A673 (cell line): Measurements from ENCODE around the gene TAS1R2. TPM values are rescaled to one million over a fixed set of nuclear protein-coding genes. Genes with fewer than 3 reads are reported as not detected.

ENCODE experiments used
- BruUV-seq: library from RNA; stranded (reverse); fragments of 400-500 nt; replicated peaks from 2 replicates; lab custom pipeline; 2021; lab: Mats Ljungman, UMichigan
- CTCF ChIA-PET: fragments of 300-600 bp; sonication (Branson Sonifier 250); formaldehyde crosslinking; loops from one replicate; lab custom pipeline; 2022; ENCODE audit warnings: antibody characterized with exemption; lab: Charles Lee
- POLR2A ChIA-PET: fragments of 300-600 bp; sonication (Branson Sonifier 250); formaldehyde crosslinking; loops from one replicate; lab custom pipeline; 2022; ENCODE audit warnings: antibody characterized with exemption; ENCODE audit not compliant: low non-redundant PET; lab: Charles Lee
- DNase-seq: peaks from one replicate; pipeline ENCODE4 v3.0.0-alpha.2; 2015; ENCODE audit warnings: low spot score
- H3K27ac ChIP-seq: fragments of 200-600 bp; sonication (generic); 2 replicates; pipeline ENCODE4 v1.5.1; 2016; ENCODE audit warnings: mixed run types, low read depth, mild to moderate bottlenecking, mixed read lengths, antibody characterized with exemption, low read length; ENCODE audit not compliant: poor library complexity, severe bottlenecking
- H3K27me3 ChIP-seq: fragments of 200-600 bp; sonication (generic); replicated peaks from 2 replicates; pipeline ENCODE4 v1.6.1; 2017; ENCODE audit warnings: mixed run types, low read depth, mild to moderate bottlenecking, mixed read lengths, antibody characterized with exemption, low read length; ENCODE audit not compliant: insufficient read depth, poor library complexity
- H3K36me3 ChIP-seq: fragments of 200-600 bp; sonication (generic); 2 replicates; pipeline ENCODE4 v1.6.1; 2016; ENCODE audit warnings: mixed run types, mild to moderate bottlenecking, mixed read lengths, antibody characterized with exemption, low read length; ENCODE audit not compliant: insufficient read depth, poor library complexity, severe bottlenecking
- H3K4me1 ChIP-seq: fragments of 200-600 bp; sonication (generic); 2 replicates; pipeline ENCODE4 v1.6.1; 2017; ENCODE audit warnings: mixed run types, mild to moderate bottlenecking, mixed read lengths, antibody characterized with exemption, low read length; ENCODE audit not compliant: insufficient read depth, poor library complexity, severe bottlenecking
- H3K4me3 ChIP-seq: fragments of 200-600 bp; sonication (generic); 2 replicates; pipeline ENCODE4 v1.5.1; 2016; ENCODE audit warnings: low read depth, mixed run types, mild to moderate bottlenecking, mixed read lengths, low read length; ENCODE audit not compliant: poor library complexity, severe bottlenecking
- H3K9me3 ChIP-seq: fragments of 200-600 bp; sonication (generic); 2 replicates; pipeline ENCODE4 v1.6.1; 2016; ENCODE audit warnings: mixed run types, low read depth, mild to moderate bottlenecking, mixed read lengths, antibody characterized with exemption, low read length; ENCODE audit not compliant: poor library complexity, severe bottlenecking
- CTCF ChIP-seq: fragments of 300-800, 200-600 bp; sonication (generic); conservative IDR thresholded peaks from 2 replicates; pipeline ENCODE4 v1.5.1; 2017; ENCODE audit warnings: low read depth, mild to moderate bottlenecking, antibody characterized with exemption, low read length, moderate library complexity, mixed read lengths
- EZH2 ChIP-seq: fragments of 200-600 bp; sonication (generic); IDR thresholded peaks from 2 replicates; pipeline ENCODE4 v1.6.1; 2017; ENCODE audit warnings: borderline replicate concordance, low read depth, mild to moderate bottlenecking, mixed read lengths, antibody characterized with exemption, low read length; ENCODE audit not compliant: poor library complexity, severe bottlenecking
- intact Hi-C: fragments of 100-400 bp; cut with micrococcal nuclease; formaldehyde crosslinking; loops from one replicate; pipeline ENCODE4 v1.10.0; 2022; ENCODE audit not compliant: unreplicated experiment
- total RNA-seq: library from RNA; stranded (reverse); gene quantifications from 2 replicates; pipeline ENCODE4 v1.2.3, GENCODE V29; 2021

The TAS1R2 gene
- total RNA-seq, 1 experiment from 2014 or later, result not detected

GRCh38 chr1:18855573-18855972 is 3.9 kb downstream of the TAS1R2 start:
- DNase-seq, result no peak
- POLR2A ChIA-PET, result no interaction called here
- Histone ChIP-seq H3K36me3 (no peaks in the 10 kb centered on the region), H3K27me3 (no peaks in the 10 kb centered on the region), H3K27ac (no peak overlapping the region), H3K4me1 (no peaks in the 10 kb centered on the region), H3K4me3 (no peak overlapping the region), H3K9me3 (no peaks in the 10 kb centered on the region)
- CTCF ChIA-PET, result no interaction called here
- intact Hi-C loops, result no loop called here
- no TSS peak for BruUV-seq
- TF ChIP-seq EZH2 (no peak), CTCF (no peak)

DNA sequence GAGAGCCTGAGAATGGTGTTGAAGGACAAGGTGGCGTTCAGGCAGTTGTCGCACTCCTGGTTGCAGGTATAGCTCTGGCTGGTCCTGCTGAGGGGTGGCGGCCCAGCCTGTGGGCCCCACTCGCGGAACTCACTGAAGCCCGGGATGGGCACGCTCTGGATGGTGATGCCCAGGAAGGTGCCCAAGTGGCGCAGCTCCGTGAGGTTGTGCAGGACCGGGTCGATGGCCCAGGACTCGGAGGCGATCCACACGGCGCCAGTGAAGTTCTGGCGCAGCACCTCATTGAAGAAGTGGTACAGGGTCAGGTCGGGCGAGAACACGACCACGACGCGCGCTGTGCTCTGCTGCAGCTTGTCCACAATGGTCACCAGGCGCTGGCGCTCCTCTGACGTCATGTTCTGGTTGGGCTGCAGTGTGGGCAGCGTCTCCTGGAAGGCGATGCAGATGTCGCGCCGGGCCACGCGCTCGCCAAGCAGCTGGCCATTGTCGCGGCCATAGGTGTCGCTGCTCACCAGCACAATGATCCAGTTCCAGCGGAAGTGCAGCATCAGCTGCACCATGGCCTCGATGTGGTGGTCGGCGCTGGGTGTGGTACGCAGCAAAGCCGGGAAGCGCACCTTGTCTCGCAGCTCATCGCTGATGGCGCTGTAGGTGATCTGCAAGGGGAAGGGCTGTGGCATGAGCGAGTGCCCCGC is 5.0 kb downstream of the TAS1R2 start:
- POLR2A ChIA-PET, result no interaction called here
- TF ChIP-seq CTCF (no peak), EZH2 (no peak)
- H3K9me3 ChIP-seq, result no peaks in the 10 kb centered on the region
- CTCF ChIA-PET, result interaction anchor here (0.6 kb wide), 1 partner anchor 607 kb away, joined by 4 read pairs; no protein-coding TSS in a partner anchor
- H3K27ac ChIP-seq, result no peak overlapping the region
- H3K4me1 ChIP-seq, result peaks cover 2% of the 10 kb centered on the region
- H3K27me3 ChIP-seq, result no peaks in the 10 kb centered on the region
- no peaks in the 10 kb centered on the region for H3K36me3 ChIP-seq
- no peak overlapping the region for H3K4me3 ChIP-seq
- DNase-seq, result no peak
- BruUV-seq, result no TSS peak
- intact Hi-C loops, result no loop called here

DNA sequence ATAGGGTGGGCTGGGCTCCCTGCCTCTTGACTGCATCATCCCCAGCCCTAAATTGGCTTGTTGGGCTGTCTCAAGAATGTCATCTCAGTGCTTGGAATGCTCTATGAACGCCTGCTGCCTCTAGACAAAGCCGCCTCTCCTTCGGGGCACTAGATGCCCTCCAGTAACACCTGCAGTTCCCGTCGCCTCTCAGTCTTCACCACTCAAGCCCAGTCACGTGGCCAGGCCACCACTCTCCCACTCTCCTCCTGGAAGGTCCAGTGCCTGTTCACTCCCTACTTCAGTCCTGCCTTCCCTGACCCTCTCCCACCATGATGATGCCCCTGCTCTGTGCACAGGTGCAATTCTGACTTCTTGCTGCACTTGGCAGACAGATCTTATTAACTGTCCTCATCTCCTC is 7.0 kb downstream of the TAS1R2 start:
- no peak overlapping the region for H3K27ac ChIP-seq
- no peak for DNase-seq
- H3K4me1 ChIP-seq, result peaks cover 10% of the 10 kb centered on the region
- H3K4me3 ChIP-seq, result no peak overlapping the region
- CTCF ChIA-PET, result no interaction called here
- H3K9me3 ChIP-seq, result no peaks in the 10 kb centered on the region
- intact Hi-C loops, result no loop called here
- POLR2A ChIA-PET, result no interaction called here
- no TSS peak for BruUV-seq
- no peaks in the 10 kb centered on the region for H3K27me3 ChIP-seq
- H3K36me3 ChIP-seq, result no peaks in the 10 kb centered on the region
- TF ChIP-seq EZH2, result no peak
- TF ChIP-seq CTCF, result no peak
